ENCODE data around the gene FKBP5. TPM values are rescaled to one million over a fixed set of nuclear protein-coding genes. Genes with fewer than 3 reads are reported as not detected.
"Not testable (repeated sequence)": the region's sequence is repeated elsewhere in the genome, so short reads cannot be mapped to it uniquely, and the experiment has no call there.

Gene FKBP5
- 37.3 and 40.1 TPM in 2 replicates for total RNA-seq

DNA sequence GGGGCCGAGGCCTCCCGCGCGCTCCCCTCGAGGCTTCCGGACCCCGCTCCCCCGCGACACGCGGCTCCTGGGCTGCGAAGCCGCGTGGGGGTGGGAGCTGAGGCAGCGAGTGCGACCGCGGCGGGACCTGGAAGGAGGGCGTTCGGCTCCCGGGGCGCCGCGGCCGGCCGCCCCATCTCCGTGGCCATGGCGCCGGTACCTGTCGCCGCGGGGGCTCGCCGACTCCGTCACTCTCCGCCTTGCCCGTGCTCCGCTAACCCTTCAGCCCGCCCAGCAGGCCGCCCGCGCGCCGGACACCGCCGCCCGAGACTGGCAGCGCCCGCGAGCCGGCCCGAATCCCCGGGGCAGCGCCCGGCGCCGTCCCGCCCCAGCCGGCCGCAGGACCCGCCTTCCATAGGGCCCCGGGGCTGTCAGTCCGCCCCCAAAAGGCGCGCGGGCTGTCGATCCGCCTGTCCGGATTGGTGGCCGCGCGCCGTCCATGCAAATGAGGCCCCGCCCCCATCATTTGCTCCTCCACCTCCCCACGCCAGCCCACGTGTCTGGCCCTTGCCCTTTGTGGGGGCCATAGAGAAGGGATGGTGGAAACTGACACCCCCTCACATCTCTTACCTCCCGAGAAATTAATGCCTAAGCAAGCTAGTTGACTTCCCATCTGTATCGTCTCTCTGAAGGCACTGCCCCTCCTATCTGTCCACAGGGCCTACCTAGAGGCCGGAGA, at the start of gene FKBP5:
FKBP5 (minus strand) TSS at position 311 of the 718 bp plus-strand sequence. CDS start 46,091 bp downstream, outside the sequence.
- peak; percentile 93 to 95 for DNase-seq (ENCODE audit: low read depth in 2 of 2)

DNA sequence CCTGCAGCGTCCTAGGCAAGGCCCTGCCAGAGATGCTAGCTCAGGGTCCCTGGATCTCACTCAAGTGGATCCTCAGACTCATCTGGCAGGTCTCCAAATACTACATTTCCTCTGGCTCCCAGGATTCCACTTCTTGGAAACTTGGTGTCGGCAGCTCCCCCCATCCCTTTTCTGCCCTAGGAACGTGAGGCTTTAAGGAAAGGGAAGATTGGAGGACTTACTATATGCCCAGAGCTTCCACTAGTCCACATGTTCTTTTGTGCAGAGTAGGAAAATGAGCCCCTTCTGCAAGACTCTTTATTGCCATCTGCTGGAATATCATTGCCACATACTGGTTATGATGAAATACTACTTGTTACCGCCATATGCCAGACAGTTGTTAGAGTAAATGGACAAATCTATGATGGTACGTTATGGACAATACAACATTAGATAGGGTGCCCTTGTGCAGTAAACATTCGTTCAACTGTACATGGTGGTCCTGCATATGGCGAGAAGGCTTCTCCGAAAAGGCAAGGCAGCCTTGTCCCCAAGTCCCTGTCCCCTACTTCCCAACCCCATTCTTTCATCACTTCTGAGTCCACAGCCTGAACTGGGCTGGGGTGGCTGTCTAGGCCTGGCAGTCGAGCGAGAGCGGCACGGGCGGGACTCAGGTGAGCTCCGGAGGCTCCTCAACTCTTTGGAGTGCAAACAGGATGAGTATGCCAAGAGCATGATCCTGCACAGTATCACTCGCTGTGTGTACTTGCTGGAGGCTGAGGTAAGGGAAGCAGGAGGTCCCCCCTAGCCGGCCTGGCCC, 48.9 kb upstream of the FKBP5 start:
- peak; percentile 88 to 91 for DNase-seq (ENCODE audit: low read depth in 2 of 2)

DNA sequence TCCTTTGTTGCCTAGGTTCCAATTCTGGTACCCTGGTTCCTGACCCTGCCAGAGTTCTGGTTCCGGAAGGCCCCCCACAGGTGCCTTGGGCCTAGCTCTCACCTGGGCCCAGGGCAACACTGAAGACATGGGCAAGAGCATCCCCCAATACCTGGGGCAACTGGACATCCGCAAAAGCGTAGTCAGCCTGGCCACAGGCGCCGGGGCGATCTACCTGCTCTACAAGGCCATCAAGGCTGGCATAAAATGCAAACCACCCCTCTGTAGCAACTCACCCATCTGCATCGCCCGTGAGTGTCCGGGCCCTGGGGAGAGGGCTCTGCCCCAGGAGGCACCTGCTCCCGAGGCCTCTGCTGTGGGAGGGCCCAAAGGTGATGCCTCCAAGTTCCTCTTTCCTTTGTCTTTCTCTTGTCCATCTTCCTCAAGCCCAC, 48.3 kb upstream of the FKBP5 start, which contains the start of gene ARMC12:
ARMC12 (plus strand) TSS at position 51 of the 431 bp plus-strand sequence; CDS start at position 128, 77 bp downstream.
- no peak for DNase-seq (ENCODE audit: low read depth in 2 of 2)

DNA sequence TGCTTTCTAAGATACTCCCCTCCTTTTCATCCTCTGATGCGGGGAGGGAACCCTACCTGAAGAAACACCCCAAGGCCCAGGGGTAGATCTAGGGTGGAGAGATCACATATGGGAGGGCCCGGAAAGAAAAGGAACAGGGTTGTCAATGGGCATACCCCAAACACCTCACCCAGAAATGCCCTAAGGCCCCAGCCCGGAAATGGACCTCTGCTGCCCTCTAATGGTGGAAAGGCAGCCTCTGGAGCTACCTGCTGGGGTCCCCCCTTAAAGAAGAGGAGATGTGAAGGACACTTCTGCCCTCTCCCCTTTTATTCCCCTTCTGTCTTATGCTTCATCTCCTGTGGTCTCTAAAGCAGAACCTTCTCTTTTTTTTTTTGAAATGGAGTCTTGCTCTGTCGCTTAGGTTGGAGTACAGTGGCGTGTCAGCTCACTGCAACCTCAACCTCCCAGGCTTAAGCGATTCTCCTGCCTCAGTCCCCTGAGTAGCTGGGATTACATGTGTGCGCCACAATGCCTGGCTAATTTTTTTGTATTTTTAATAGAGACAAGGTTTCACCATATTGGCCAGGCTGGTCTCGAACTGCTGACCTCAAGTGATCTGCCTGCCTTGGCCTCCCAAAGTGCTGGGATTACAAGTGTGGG, 47.7 kb upstream of the FKBP5 start:
- DNase-seq (ENCODE audit: low read depth in 2 of 2), result peak; percentile 51 to 67

DNA sequence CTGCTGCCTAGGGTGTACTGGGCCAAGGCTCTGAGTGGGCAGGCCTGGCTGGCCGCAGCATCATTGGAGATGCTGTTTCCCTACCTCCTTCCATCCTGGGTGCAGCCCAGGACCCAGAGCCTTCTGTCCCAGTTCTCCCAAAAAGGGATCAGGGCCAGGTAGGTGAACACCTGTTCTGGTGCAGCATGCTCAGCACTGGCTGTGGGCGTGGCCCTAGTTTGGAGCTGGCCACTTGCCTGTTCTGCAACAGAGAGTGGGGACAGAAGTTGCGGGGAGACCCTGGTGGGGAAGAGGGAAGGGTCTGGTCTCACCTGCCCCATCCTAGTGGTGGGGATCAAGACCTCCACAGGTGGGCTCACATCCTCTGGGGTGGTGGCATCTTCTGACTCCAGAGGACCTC, 46.7 kb upstream of the FKBP5 start:
- no peak for DNase-seq (ENCODE audit: low read depth in 2 of 2)

DNA sequence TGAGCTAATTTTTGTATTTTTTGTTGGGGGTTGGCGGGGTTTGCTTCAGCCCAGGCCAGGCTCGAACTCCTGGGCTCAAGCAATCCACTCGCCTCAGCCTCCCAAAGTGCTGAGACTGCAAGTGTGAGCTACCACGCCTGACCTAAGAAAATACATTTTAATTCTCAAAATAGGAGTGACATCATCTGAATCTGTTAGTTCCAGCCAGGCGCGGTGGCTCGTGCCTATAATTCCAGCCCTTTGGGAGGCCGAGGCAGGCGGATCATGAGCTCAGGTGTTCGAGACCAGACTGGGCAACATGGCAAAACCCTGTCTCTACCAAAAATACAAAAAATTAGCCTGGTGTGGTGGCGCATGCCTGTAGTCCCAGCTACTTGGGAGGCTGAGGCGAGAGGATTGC, 45.6 kb upstream of the FKBP5 start:
- not testable (repeated sequence) for DNase-seq (ENCODE audit: low read depth in 2 of 2)

DNA sequence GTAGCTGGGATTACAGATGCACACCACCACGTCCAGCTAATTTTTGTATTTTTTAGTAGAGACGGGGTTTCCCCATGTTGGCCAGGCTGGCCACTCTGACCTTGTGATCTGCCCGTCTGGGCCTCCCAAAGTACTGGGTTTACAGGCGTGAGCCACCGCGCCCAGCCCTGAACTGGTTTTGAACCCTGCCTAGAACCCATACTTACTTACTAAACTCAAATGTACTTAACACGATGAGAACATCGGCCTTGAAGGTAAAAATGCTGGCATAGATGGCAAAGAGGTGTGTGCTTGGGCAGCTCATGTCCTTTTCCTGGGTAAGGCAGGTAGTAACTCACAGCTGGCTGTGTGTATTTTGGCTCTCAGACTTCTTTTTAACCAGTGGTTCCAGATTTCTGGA, 44.9 kb upstream of the FKBP5 start:
- no peak for DNase-seq (ENCODE audit: low read depth in 2 of 2)

DNA sequence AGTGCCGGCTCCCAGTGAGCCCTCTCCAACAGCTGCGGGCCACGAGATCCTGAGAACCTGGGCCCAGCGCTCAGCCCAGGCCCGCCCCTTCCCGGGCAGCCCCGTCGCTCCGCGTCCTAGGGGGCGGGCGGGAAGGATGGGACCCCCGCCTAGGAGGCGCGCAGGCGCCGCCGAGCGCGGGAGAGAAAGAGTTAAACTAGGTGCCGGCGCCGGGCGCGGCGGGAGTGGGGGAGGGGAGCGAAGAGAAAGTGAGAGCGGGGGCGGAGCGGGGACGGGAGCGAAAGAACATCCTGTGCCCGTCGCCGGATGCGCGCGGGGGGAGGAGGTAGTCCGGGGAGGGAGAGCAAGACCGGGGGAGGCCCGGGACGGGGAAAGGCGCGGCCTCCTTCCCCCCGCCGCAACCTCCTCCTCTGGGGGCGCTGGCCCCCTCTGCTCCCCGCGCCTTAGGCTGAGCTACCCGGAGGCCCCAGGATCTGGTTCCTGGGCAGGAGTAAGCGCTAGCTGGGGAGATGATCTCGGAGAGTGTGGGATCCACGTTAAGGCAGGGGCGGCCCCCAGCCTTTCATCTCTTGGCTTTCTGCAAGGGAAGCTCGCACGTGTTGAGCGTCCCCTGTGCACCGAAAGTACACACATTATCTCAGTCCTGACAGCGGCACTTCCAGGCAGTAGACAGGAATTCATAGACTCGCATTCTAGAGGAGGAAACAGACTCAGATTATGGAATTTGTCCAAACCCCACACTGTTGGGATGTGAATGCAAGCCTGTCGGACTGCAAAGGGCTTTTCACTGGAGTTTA, 43.2 kb upstream of the FKBP5 start:
- DNase-seq (ENCODE audit: low read depth in 2 of 2), result peak; percentile 92 to 94

DNA sequence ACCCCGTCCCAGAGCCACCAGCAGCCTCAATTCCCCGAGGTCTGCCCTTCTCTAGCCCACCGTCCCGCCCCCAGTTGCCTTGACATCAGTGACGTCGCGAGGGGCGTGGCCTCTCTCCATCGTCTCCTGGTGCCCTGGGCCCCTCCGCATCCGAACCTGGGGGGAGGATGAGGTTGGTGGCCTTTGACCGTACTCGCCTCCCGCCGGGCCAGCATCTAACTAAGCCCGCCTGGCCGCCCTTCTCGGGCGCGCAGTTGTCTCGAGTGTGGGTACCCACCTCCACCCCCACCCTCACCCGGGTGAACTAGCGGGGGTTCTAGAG, 42.7 kb upstream of the FKBP5 start:
- DNase-seq (ENCODE audit: low read depth in 2 of 2), result peak; percentile 78 to 92

DNA sequence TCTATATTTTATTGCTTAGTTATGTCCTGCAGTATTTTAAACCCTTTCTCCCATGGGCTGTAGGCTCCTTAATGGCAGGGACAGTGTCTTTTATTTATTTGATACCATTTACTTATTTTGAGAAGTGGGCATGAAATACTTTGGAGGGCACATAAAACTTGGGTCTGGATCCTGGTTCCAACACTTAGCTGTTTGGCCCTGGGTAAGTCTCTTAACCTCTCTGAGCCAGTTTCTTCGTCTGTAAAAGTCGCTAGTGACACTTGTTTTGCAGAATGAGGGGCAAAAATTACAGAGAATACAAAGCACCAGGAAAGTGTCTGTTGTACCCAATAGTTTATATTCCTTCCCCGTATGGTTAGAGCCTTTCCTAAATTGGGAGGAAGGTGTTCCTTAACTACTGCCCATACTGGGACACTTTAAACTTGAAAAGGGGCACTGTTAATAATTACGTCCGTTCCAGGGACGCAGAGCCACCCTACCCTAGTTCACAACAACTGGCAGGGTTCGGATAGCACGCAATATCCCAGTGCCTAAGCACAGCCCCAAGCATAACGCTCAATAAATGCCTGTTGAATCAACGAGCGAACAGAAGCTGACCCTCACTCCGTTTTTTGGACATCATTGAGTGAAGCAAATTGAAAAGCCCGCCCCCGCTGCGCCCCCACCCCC, 42.2 kb upstream of the FKBP5 start:
- DNase-seq (ENCODE audit: low read depth in 2 of 2), result no peak

DNA sequence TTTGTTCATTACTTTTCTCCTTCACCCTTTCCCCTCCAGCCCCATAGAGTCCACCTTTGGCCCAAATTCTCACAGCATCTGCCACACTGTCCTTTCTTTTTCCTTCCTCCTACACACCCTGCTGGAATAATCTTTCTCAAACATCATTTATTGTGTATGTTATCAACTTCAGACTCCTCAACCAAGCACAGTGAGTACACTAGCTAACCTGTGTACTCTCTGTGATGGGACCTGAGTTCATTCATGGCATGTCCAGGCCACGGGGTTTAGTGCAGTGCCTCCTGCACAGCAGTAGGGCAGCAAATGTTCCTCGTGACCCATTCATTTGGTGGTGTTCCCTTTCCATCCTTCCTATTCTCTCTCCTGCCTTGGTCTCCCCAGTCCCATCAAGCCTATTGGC, 41.0 kb upstream of the FKBP5 start:
- DNase-seq (ENCODE audit: low read depth in 2 of 2), result no peak

DNA sequence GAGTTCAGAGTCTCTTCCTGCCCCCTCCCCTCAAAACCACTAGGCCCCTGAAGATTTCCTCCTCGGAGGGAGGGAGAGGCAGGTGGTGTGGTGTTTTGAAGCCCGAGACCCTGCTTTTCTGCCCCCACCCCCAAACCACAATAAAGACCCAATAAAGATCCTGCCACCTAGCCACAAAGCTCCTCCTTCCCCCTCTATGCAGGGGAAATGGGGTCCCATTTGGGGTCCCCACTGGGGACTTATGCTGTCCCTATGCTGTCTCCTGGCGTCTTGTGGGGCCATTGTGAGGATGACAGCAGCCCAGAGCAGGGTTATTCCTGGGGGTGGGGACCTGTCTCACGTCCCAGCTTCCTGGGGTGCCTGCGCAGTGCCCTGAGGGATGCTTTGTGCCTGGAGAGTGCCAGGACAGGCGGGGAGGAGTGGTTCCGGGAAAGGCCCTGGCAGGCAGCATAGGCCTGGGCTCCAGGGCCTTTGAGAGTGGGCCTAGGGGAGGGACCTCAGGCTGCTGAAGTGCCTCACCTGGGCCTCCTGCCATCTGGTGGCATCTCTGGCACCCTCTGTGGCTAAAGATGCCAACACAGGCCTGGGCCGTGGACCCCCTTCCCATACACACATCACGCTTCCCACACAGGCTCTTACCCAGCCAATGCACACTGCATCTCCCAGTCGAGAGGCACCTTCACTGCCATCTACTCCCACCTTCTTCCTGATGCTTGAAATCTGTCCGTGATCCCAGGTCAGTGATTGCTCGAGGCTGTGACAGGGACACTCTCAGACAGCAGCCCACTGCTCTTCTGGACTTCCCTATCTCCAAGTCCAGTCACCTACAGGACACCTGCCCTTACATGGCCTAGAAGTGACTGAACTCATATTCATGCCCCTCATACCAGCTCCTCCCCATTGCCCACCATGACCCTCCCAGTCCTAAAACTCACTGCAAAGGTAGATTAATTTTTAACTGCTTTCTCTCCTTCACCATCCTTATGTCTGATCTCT, 40.3 kb upstream of the FKBP5 start:
- no peak for DNase-seq (ENCODE audit: low read depth in 2 of 2)

DNA sequence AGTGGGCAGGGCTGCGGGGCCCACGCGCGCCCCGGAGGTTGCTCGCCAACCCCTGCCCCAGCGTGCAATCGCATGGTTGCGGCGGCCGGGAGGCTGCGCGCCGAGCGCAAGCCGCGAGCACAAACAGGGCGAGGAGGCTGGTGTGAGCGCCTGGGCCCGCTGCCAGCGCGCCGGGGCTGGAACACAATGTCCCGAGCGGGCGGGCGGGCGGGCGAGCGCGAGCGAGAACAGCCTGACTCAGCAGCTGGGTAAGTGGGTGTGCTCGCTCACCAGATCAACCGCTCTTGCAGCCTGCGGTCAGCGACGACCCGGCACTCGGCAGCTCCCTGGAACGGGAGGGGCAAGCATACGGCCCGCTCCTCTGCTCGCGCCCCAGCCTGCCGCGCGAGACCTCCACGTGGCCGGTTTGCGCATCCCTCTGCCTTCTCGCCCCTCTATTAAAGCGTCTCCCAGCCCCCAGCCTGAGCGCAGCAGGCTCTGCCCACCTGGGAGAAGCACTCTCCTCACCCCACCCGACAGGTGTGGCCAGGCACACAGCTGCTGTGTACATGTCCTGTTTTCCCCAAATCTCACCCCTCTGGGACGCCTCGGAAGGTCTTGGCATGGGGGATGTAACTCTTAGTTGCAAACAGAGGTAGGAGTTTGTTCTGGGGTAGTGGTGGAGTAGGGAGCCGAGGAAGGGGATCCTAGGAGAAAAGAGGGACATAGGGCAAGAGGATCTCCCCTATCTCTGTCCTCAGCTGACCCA, 39.4 kb upstream of the FKBP5 start:
- DNase-seq (ENCODE audit: low read depth in 2 of 2), result peak; percentile 94 to 95

DNA sequence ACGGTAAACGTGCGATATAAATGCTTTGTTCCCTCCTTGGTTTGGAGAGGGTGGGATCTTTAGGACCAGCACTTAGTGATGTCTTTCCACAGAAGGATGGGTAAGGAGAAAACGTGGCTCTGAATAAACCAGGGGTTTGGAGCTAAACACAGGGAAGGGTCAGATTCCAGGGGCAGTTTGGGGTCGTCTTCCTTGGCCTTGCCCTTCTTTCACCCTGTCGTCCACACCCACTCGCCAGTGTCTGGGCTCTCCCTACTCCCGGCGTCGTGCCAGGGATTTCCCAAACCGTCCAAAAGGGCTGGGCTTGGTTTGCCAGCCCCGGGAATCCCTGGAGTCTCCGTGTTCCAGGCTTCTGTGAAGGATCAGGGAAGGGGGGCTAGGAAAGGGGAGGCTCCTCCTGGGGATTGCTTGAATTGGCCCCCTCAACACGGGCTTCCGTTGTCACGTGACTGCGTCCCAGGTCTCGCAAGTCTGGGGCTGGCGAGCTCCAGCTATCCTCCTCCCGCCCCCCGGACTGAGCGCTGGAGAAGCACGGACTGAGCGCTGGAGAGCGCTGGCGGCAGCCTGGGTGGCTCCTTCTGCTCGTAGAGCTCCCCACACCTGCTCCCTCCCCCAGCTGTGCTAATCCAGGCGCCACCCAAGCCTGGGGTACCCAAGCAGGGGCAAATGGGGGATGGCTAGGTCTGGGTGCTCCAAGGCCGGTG, 38.7 kb upstream of the FKBP5 start:
- DNase-seq (ENCODE audit: low read depth in 2 of 2), result peak; percentile 51 to 68

DNA sequence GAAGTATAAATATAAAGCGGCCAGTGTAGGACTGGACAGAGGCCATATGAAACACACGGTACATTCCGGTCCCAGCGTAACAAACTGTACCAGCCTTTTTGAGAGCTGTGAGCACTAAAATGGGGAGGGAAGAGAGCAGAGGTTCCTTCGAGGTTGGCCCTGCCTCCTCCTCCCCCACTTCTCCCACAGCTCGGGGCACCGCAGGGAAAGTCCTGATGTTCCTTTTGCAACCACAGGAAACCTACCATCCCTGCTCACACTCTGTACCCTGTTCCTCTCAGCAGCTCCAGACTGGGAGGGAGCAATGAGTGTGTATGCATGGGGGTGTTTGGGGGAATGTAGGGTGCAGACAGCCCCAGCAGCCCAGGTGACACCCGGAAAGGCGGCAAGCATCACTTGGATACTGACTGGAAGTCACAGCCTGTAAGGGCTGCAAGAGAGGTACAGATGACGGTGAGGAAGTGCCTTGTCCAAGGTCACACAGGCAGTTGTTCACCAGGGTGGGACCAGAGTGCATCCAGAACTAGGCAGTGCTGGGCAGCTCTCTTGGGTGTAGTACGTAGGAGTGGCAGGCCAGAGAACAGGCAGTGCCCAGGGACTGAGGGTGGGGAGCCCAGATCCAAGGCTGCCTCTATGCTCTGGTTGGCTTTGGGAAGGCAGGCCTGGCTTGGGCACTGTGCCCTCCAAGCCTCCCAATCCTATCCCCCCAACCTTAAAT, 37.2 kb upstream of the FKBP5 start:
- DNase-seq (ENCODE audit: low read depth in 2 of 2), result peak in 1 of 2 donors; percentile 22

DNA sequence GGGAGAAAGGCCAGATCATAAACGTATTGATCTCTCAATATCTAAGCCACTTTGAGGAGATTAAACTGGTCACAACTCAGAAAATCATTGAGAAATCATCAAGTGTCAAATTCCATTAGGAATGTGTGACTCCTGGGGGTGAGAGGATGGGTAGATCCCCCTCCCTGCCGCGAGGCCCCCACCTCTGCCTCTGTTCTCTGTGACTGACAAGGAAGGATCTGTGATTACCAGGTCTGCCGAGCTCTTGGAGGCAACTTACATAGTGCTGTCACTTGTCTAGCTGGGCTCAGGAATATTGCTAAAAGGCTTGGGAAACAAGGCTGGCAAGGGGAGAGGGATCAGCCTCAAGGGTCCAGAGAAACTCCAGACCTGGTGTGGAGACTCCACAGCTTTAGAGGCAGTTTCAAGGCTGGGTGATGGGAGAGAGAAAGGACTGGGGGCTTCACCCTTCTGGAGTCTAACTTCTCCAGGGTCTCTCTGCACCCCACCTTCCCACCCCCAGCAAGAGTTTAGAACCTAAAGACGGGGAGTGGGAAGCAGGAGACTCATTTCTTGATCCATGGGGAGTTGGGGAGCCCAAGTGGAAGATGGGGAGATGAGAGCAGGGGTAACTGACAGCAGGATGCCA, 36.5 kb upstream of the FKBP5 start:
- DNase-seq (ENCODE audit: low read depth in 2 of 2), result no peak

DNA sequence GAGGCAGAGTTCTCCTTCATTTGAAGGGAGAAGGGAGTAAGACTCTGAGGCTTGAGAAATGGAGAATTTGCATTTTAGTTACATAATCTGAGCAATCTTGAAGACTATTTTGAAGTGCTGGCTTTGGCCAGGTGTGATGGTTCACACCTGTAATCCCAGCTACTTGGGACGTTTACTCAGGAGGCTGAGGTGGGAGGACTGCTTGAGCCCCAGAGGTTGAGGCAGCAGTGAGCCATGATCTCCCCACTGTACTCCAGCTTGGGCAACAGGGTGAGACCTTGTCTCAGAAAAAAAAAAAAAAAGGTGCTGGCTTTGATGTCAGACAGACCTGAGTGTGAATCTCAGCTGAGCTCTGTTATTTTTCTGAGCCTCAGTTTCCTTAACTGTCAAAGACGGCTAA, 35.8 kb upstream of the FKBP5 start:
- DNase-seq (ENCODE audit: low read depth in 2 of 2), result no peak
